ENCODE measurements around the gene GAB4. TPM values are rescaled to one million over a fixed set of nuclear protein-coding genes. Genes with fewer than 3 reads are reported as not detected.

Gene GAB4, protein sequence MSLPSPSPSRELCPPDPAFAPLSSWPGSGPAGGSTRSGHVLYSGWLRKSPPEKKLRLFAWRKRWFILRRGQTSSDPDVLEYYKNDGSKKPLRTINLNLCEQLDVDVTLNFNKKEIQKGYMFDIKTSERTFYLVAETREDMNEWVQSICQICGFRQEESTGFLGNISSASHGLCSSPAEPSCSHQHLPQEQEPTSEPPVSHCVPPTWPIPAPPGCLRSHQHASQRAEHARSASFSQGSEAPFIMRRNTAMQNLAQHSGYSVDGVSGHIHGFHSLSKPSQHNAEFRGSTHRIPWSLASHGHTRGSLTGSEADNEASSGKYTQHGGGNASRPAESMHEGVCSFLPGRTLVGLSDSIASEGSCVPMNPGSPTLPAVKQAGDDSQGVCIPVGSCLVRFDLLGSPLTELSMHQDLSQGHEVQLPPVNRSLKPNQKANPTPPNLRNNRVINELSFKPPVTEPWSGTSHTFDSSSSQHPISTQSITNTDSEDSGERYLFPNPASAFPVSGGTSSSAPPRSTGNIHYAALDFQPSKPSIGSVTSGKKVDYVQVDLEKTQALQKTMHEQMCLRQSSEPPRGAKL
- not detected in 2 replicates for total RNA-seq

GRCh38 chr22:17007852-17008731 lies at the start of gene GAB4:
Gene GAB4 (minus strand): TSS chr22:17008222. CDS start chr22:17008114, 108 bp downstream.

Other genes starting within 250 kb of the GAB4 start
- gene XKR3, start 182.8 kb downstream of the GAB4 start, total RNA-seq: not detected in 2 replicates
- 8.8 and 9.1 TPM in 2 replicates for gene IL17RA, start 76.8 kb upstream of the GAB4 start, total RNA-seq
- gene TMEM121B, start 113.1 kb upstream of the GAB4 start, total RNA-seq: 0.33 and 0.51 TPM in 2 replicates
- 40.8 and 45.6 TPM in 2 replicates for gene HDHD5, start 151.1 kb upstream of the GAB4 start, total RNA-seq
- 9.5 and 21.4 TPM in 2 replicates for gene ADA2, start 211.2 kb upstream of the GAB4 start, total RNA-seq

Data from mesangial cell (primary cell).